GM20000 (cell line): Measurements from ENCODE around the gene QPRT.
"Not testable (repeated sequence)": the region's sequence is repeated elsewhere in the genome, so short reads cannot be mapped to it uniquely, and the experiment has no call there.

Source experiments
- DNase-seq: peaks from one replicate; pipeline ENCODE4 v3.0.0; 2012; ENCODE audit warnings: low spot score
- CTCF ChIP-seq: IDR thresholded peaks from 2 replicates; pipeline ENCODE4 v1.5.1; 2012; ENCODE audit warnings: mild to moderate bottlenecking, control low read depth; ENCODE audit errors: extremely low read depth, missing control alignments

QPRT gene

GRCh38 chr16:29687755-29688154 is 8.8 kb downstream of the QPRT start:
- peak; percentile 10 for DNase-seq
- TF ChIP-seq CTCF = no peak

- TF ChIP-seq CTCF = no peak
These were observed 9.2 kb downstream of the QPRT start for GRCh38 chr16:29688172-29688571.

GRCh38 chr16:29689490-29690351 is 10.7 kb downstream of the QPRT start:
- DNase-seq = not testable (repeated sequence)

More at GRCh38 chr16:29688172-29688571, 9.2 kb downstream of the QPRT start:
- no peak for DNase-seq

DNA sequence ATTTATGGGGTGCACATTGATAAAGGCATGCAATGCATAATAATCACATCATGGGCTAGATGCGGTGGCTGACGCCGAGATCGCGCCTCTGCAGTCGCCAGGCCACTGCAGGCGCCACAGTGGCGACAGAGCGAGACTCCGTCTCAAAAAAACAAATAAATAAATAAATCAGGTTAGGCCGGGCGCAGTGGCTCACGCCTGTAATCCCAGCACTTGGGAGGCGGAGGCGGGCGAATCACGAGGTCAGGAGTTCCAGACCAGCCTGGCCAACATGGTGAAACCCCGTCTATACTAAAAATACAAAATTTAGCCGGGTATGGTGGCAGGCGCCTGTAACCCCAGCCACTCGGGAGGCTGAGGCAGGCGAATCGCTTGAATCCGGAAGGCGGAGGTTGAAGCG is 13.6 kb downstream of the QPRT start:
- DNase-seq = not testable (repeated sequence)

DNA sequence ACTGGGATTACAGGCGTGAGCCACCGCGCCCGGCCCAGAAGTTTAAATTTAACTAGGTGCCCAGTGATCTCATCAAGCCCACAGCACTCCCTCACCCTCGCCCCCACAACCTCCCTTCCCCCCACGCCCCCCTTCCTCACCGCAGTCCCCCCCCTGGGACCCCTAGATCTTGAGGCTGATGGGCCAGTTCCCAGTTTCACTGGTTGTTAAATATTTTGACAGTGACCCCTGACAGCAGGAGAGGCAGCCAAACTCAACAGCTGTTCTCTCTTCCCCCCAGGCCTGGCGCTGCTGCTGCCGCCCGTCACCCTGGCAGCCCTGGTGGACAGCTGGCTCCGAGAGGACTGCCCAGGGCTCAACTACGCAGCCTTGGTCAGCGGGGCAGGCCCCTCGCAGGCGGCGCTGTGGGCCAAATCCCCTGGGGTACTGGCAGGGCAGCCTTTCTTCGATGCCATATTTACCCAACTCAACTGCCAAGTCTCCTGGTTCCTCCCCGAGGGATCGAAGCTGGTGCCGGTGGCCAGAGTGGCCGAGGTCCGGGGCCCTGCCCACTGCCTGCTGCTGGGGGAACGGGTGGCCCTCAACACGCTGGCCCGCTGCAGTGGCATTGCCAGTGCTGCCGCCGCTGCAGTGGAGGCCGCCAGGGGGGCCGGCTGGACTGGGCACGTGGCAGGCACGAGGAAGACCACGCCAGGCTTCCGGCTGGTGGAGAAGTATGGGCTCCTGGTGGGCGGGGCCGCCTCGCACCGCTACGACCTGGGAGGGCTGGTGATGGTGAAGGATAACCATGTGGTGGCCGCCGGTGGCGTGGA is 15.6 kb downstream of the QPRT start:
- peak; percentile 24 for DNase-seq
- TF ChIP-seq CTCF = no peak

GRCh38 chr16:29695675-29696074 is 16.7 kb downstream of the QPRT start:
- peak; percentile 20 for DNase-seq

DNA sequence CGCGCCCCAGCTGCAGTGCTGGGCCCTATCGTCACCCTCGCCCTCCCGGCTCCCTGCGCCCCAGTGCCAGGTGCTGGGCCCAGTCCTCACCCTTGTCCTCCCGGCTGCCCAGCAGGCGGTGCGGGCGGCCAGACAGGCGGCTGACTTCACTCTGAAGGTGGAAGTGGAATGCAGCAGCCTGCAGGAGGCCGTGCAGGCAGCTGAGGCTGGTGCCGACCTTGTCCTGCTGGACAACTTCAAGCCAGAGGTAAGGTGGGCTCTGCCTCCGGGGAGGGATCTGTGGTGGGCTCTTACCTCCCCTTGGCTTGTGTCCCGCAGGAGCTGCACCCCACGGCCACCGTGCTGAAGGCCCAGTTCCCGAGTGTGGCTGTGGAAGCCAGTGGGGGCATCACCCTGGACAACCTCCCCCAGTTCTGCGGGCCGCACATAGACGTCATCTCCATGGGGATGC is 17.9 kb downstream of the QPRT start:
- no peak for DNase-seq
- no peak for TF ChIP-seq CTCF

DNA sequence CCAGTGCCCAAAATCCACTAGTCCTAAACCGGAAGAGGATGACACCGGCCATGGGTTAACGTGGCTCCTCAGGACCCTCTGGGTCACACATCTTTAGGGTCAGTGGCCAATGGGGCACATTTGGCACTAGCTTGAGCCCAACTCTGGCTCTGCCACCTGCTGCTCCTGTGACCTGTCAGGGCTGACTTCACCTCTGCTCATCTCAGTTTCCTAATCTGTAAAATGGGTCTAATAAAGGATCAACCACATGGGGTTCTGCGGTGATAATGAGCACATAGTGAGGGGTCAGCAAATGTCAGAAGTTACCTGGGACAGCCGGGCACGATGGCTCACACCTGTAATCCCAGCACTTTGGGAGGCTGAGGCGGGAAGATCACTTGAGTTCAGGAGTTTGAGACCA is 18.4 kb downstream of the QPRT start:
- DNase-seq = no peak
- no peak for TF ChIP-seq CTCF

- no peak for DNase-seq
- no peak for TF ChIP-seq CTCF
These were observed 19.1 kb downstream of the QPRT start for GRCh38 chr16:29698042-29698441.
